Glutamatergic neuron (in vitro differentiated cells): ENCODE measurements around the gene KCNH1. TPM values are rescaled to one million over a fixed set of nuclear protein-coding genes. Genes with fewer than 3 reads are reported as not detected.

Experiments
- DNase-seq: peaks from one replicate; pipeline ENCODE4 v3.0.0; 2022
- H3K27ac Mint-ChIP-seq: one replicate; pipeline ENCODE4 v1.8.0; 2020; ENCODE audit warnings: mild to moderate bottlenecking, mixed read lengths, inconsistent platforms; ENCODE audit not compliant: unreplicated experiment
- H3K27me3 Mint-ChIP-seq: one replicate; pipeline ENCODE4 v1.8.0; 2020; ENCODE audit warnings: mild to moderate bottlenecking, moderate library complexity, mixed read lengths, inconsistent platforms; ENCODE audit not compliant: unreplicated experiment
- H3K36me3 Mint-ChIP-seq: one replicate; pipeline ENCODE4 v1.8.0; 2020; ENCODE audit warnings: mild to moderate bottlenecking, mixed read lengths, inconsistent platforms; ENCODE audit not compliant: unreplicated experiment
- H3K4me1 Mint-ChIP-seq: one replicate; pipeline ENCODE4 v1.8.0; 2020; ENCODE audit warnings: mild to moderate bottlenecking, low read depth, mixed read lengths, inconsistent platforms; ENCODE audit not compliant: unreplicated experiment
- H3K4me3 Mint-ChIP-seq: one replicate; pipeline ENCODE4 v1.8.0; 2020; ENCODE audit warnings: mild to moderate bottlenecking, mixed read lengths, inconsistent platforms; ENCODE audit not compliant: unreplicated experiment
- H3K9me3 Mint-ChIP-seq: one replicate; pipeline ENCODE4 v1.8.0; 2020; ENCODE audit warnings: mild to moderate bottlenecking, moderate library complexity, mixed read lengths, inconsistent platforms; ENCODE audit not compliant: unreplicated experiment
- CTCF ChIP-seq: fragments of 200-600 bp; sonication (generic); IDR thresholded peaks from one replicate; pipeline ENCODE4 v1.5.0; 2021; ENCODE audit not compliant: partially characterized antibody, unreplicated experiment
- total RNA-seq: library from RNA; stranded (reverse); fragmentation: NEBNext Ultra II Directional; extraction: Animal tissue kit (Norgen Biotek cat#: 25700); gene quantifications from one replicate; pipeline ENCODE4 v1.2.1, GENCODE V29; 2021; ENCODE audit not compliant: unreplicated experiment

Gene KCNH1
- total RNA-seq, 1 donor from 2014 or later = 7.8 TPM

DNA sequence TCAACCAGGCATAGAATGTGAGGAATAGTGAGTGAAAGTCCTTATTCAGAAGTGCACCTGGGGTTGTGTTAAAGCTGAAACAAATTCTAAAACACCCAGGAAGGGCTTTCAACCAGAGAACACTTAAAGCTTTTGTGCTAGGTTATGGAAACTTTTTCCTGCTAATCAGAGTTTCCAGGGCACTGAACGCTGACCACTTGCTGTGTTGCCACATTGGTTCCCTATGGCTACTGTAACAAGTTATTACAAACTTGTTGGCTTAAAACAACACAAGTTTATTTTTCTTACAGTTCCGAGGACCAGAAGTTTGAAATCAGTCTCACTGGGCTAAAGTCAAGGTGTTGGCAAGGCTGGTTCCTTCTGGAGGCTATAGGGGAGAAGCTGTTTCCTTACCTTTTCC, 504.7 kb downstream of the KCNH1 start:
- Mint-ChIP-seq H3K9me3 (no peaks in the 10 kb centered on the region), H3K4me1 (peaks cover 26% of the 10 kb centered on the region)

GRCh38 chr1:210627755-210628154, 506.2 kb downstream of the KCNH1 start:
- no peaks in the 10 kb centered on the region for H3K36me3 Mint-ChIP-seq
- peaks cover 2% of the 10 kb centered on the region for H3K9me3 Mint-ChIP-seq

More for the DNA sequence above, 504.7 kb downstream of the KCNH1 start:
- no peak overlapping the region for H3K27ac Mint-ChIP-seq
- no peak overlapping the region for H3K4me3 Mint-ChIP-seq
- TF ChIP-seq CTCF = no peak
- DNase-seq = no peak
- H3K27me3 Mint-ChIP-seq = no peaks in the 10 kb centered on the region
- H3K36me3 Mint-ChIP-seq = no peaks in the 10 kb centered on the region

More at GRCh38 chr1:210627755-210628154, 506.2 kb downstream of the KCNH1 start:
- Mint-ChIP-seq H3K27ac (no peak overlapping the region), H3K27me3 (no peaks in the 10 kb centered on the region), H3K4me3 (no peak overlapping the region), H3K4me1 (peaks cover 27% of the 10 kb centered on the region)
- no peak for DNase-seq
- no peak for TF ChIP-seq CTCF

Other genes with a start within 250 kb of the KCNH1 start
- gene RCOR3, start 125.2 kb upstream of the KCNH1 start, total RNA-seq = 82.1 TPM
- gene TRAF5, start 192.7 kb upstream of the KCNH1 start, total RNA-seq = 9.7 TPM